COR-L47 (cell line): Measurements from ENCODE around the gene SYS1.

Source experiments
- DNase-seq: peaks from one replicate; lab custom pipeline; 2025; lab: John Stamatoyannopoulos, UW

SYS1 gene

DNA sequence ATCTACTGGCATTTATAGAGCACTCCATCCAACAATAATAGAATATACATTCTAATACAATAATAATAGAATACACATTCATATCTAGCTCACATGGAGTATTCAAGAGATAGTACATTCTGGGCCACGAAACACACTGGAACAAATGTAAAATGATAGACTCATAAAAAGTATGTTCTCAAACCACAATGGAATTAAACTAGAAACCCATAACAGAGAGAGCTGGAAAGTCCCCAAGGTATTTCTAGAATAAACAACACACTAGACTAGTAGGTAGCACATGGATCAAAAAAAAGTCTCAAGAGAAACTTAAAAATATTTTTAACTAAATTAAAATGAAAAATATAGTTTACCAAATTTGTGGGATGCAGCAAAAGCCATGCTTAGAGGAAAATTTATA lies 24.3 kb downstream of the SYS1 start:
- no peak for DNase-seq

DNA sequence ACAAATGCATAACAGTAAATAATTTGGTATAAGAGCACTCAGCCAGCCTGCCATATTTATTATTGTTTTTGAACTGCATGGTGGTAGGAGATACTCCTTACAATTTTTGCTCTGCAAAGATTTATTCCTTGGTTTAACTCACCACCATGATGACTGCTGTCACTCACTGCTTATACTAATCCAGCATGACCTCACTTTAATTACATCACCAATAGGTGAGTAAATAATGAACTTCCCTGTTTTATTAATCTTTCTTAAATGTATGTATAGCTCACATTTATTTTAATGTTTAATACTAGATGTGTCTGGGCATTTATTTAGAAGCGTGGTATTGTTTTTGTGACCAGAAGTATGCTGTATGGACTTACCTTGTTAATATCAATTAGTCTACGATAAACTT lies 28.0 kb downstream of the SYS1 start:
- DNase-seq = no peak

DNA sequence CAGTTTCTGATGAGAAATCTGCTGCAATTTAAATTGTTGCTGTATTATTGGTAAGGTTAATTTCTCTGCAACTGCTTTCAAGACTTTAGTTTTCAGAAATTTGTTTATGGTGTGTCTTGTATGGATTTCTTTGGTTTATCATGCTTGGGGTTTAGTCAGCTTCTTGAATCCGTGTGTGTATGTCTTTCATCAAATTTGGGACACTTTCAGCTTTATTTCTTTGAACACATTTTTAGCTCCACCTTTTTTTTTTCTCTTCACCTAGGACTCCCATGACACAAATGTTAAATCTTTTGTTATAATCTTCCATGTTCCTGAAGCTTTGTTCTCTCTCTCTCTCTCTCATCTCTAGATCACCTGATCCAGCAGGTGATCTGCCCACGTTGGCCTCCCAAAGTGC lies 28.6 kb downstream of the SYS1 start:
- no peak for DNase-seq

DNA sequence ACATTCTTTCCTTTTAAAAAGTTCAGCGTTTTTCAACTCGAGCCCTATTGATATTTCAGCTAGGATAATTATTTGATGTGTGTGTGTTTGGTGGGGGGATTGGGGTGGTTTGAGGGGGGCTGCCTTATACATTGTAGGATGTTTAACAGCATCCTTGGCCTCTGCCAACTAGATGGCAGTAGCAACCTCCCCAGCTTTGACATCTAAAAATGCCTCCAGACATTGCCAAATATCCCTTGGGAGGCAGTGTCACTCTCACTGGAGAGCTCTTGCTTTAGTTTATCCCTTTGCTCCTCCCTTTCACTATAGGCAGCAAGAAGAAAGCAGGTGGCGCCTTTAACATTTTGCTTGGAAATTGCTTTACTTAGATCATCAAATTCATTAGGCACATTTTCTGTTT lies 29.8 kb downstream of the SYS1 start:
- peak; percentile 16 for DNase-seq

DNA sequence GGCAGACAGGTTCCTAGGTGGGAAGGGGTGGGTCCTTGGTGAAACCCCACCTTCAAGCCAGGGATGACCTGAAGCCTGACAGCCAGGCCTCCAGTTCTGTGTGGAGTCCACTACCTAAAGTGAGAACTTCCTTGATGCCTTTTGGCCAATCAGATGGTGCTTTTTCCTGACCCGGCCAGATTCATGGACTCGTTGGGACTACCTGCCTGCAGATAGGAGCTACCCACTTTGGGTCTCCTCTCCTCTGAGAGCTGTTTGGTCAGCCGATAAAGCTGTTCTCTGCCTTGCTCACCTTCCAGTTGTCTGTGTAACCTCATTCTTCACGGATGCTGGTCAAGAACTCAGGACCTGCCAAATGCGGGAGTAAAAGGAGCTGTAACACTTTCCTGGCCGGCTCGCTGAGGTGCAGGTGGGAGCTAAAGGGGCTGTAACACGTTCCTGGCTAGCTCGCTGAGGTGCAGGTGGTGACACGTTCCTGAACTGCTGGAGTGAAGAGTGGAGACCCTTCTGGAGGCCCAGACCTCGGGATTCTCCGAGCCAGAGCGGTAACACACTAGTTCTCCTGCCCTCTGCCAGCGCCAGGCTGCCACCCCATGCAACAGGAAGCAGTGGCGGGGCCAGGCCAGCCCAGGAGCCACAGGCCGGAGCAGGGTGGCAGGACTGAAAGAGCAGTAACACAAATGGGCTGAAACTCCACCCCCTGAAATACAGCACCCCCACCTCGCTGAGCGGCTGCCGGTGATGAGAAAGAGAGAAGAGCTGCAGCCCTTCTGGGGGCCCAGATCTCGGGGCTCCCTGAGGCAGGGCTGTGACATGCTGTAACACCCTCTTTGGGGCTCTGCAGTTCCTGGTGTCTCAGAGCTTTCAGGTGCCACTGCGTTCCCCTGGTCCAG lies 31.5 kb downstream of the SYS1 start:
- DNase-seq = no peak

DNA sequence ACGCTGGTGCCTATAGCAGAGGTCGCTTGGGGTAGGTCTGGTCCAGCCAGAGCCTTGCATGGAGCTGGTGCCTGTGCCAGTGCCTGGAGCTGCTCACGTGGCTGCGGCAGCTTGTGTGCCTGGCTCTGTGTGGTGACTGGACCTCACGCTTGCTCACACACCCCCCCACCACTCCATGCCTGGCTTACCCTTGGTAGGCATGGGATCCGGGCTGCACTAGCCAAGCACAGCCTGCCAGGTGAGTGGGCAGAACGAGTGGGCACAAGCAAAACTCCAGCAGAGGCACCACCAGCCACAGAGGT lies 32.1 kb downstream of the SYS1 start:
- DNase-seq = no peak

DNA sequence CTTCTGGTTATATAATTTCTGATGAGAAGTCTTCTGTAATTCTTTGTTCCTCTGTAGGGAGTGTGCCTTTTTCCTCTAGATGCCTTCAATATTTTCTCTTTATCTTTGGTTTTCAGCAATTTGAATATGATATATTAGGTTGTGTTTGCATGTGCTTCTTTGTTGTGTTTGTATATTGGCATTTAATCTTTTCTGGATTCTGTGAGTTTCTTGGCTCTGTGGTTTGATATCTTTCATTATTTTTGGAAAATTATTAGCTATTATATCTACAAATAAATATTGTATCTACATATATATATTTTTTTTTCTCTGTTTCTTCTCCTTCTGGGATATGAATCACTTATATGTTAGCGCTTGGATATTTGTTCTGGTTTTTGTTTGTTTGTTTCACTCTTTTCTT lies 36.1 kb downstream of the SYS1 start:
- DNase-seq = no peak

DNA sequence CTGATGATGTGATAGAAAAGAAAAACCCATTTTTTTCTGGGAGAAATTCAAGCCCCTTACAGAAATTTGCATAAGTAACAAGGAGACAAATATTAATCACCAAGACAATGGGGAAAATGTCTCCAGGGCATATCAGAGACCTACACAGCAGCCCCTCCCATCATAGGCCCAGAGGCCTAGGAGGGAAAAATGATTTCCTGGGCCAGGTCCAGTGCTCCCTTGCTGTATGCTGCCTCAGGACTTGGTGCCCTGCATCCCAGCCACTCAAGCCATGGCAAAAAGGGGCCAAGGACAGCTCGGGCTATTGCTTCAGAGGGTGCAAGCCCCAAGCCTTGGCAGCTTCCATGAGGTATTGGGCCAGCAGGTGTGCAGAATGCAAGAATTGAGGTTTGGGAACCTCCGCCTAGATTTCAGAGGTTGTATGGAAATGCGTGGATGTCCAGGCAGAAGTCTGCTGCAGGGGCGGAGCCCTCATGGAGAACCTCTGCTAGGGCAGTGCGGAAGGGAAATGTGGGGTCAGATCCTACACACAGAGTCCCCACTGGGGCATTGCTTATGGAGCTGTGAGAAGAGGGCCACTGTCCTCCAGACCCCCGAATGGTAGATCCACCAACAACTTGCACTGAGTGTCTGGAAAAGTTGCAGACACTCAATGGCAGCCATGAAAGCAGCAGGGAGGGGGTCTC lies 37.5 kb downstream of the SYS1 start:
- DNase-seq = no peak

DNA sequence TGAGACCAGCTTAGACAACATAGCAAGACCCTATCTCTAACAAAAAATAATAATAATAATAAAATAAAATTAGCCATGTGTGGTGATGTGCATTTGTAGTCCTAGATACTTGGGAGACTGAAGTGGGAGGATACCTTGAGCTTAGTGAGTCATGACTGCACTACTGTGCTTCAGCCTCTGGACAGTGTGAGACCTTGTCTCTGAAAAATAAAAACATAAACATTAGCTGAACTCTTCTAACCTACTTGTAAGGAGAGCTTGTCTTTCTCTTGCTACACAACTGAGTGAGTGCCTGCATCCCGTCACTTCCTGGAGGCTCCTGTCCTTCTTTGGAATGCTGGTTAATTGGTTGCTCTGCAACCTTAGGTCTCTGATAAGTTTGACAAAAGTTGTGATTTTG lies 40.0 kb downstream of the SYS1 start:
- DNase-seq = no peak

DNA sequence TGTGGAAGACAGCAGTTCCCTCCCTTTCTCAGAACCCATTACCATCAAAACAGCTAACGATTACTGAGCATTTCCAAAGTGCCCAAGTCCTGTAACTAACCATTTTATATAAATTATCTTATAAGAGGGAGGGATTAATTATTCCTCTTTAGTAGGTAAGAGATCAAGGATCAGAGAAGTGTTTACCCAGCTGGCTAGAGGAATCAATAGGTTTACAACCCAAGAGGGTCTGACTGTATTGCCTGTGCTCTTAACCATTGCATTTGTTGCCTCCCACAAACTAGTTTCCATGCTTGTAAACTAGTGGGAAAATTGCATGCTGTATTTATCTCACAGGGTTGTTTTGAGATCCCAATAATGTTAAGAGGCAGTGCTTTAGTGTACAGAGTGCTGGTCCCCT lies 41.5 kb downstream of the SYS1 start:
- no peak for DNase-seq

DNA sequence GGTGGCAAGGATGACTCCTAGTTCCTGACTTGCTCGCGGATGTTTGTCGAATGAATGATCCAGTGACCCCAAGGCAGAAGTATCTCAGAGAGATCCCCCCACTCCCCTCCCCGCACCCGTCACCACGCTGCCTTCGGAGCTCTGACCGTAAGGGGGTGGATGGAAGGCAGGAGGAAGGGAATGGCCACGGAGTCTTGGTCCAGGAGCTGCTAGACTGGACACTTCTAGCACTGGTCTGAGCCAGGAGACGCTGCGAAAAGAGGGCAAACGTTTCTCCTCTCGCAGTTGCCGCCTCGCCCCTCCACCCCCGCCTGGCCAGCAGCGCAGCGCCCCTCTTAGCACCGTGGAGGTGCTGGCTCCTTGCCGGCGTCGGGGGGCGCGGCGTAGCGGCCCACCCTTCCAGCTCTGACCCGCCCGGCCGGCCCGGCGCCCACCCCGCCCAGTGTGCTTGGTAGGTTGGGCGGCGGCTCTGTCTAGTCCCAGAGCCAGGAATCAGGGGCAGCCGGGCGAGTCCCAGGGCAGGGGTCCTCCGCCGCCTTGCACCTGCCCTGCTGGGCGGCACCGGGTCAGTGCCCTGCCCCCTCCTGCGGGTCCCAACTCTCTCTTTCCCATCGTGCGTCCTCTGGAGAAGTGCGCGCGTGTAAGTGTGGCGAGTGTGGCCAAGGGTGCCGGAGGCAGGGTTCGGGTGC lies 42.8 kb downstream of the SYS1 start:
- DNase-seq = no peak

DNA sequence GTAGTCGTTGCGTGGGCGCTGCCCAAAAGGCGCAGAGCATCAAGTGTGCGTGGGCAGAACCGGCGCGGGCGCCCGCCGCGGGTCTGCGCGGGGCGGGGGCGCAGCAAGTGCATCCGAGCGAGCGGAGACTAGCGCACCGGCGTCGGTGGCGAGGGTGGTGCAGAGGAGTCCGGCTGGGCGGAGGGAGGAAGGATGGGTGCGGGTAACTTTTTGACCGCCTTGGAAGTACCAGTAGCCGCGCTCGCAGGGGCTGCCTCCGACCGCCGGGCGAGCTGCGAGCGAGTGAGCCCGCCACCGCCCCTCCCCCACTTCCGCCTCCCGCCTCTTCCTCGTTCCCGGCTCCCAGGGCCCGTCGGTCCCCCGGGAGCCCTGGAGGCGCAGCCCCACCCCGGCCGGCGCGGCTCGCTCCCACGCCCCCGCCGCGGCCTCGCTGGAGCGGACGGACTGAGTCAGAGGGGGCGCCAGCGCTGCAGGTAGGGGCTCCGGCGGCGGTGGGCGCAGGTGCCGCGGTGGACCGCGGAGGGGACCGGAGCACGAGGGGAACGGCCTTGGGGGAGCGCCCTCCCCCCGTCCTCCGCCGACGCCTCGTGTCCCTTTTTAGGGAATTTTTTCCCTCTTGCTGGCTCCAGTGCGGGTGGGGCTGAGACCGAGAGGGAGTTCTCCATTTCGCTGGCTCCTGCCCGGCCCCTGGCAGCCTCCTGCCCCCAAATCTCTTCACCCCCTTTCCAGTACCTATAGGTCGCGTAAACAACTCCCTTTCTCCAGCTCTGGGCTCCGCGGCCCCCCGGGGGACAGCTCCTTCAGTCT lies 43.5 kb downstream of the SYS1 start:
- peak; percentile 43 for DNase-seq

DNA sequence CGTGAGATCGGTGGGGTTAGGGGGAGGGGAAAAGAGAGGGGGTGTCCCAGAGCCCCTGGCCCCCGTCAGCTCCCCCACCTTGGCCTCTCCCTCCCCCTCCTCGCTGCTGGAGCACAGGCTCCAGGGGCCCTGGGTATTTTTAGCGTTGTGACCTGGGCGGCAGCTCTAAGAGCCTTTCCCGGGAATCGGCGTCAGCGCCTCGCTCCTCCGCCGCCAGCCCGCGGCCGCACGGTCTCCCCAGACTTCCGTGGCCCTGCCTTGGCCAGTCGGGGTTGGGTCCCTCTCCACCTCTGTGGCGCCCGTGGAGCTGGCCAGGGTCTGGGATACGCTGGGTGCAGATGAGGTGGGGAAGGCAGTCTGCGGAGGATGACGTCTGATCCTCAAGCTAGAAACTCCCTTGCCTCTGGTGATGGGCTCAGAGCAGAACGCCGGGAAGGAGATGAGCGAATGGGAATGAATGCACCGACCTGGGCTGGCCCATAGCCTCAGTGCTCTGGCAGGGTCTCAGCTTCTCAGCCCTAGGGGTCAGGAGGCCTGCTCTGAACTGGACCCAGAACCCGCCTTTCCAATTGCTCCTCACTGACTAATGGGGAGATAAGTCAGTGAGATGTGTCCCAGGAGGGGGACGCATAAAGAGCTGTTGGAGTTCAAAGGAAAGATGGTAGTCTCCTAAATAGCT lies 44.2 kb downstream of the SYS1 start:
- peak; percentile 46 for DNase-seq

DNA sequence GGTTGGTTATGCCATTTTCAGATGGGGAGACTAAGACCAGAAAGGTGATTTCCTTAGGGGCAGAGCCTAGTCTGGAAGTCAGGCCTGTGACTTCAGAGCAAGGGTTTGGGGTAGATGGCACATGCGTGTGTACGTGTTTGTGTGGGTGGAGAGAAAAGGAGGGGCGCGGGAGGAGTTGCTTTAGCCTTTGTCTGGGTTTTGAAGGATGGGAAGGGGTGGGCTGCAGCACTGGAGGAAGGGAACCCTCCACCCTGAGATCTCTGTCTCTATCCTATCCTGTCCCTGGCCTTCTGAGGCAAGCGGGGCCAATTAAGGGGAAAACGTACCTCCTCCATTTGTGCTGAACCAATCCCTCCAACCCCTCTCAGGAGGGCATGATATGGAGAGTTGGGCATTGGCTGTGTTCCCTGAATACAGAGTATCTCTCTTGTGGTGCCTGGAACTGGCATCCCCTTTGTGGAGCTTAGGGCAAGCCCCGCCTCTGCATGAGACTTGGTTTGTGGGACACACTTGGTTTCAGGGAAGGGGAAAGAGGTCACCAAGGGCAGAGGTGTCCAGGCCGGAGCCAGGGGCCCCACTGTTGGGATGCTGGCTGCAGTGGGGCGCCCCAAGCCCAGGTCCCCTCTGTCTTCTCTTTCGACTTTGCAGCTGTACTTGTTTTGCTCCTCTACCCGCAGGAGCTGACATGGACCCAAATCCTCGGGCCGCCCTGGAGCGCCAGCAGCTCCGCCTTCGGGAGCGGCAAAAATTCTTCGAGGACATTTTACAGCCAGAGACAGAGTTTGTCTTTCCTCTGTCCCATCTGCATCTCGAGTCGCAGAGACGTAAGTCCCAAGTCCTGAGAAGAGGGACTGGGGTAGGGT lies 45.1 kb downstream of the SYS1 start, which contains the start of gene DBNDD2:
DBNDD2 (plus strand) TSS at position 507 of the 863 bp plus-strand sequence; CDS start at position 686, 179 bp downstream.
- DNase-seq = no peak

DNA sequence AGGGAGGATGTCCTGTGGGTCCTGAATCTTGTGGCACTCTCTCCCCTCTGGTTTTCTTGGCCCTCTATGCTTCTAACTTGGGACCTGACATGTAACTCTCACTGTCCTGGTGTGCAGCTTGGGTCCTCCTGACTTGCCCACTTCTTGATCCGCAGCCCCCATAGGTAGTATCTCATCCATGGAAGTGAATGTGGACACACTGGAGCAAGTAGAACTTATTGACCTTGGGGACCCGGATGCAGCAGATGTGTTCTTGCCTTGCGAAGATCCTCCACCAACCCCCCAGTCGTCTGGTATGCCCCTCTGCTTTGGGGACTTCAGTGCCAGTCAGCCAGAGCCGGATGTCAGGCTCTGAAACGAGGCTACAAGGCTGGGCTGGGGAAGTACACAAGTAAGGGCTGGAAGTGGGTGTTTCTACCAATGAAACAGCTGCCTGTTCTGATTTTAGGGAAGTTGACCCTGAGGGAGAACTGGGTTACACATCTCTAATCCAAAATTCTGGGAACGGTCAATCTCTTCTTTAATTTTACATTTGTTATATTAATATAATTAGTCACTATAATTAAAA lies 45.8 kb downstream of the SYS1 start:
- DNase-seq = no peak

DNA sequence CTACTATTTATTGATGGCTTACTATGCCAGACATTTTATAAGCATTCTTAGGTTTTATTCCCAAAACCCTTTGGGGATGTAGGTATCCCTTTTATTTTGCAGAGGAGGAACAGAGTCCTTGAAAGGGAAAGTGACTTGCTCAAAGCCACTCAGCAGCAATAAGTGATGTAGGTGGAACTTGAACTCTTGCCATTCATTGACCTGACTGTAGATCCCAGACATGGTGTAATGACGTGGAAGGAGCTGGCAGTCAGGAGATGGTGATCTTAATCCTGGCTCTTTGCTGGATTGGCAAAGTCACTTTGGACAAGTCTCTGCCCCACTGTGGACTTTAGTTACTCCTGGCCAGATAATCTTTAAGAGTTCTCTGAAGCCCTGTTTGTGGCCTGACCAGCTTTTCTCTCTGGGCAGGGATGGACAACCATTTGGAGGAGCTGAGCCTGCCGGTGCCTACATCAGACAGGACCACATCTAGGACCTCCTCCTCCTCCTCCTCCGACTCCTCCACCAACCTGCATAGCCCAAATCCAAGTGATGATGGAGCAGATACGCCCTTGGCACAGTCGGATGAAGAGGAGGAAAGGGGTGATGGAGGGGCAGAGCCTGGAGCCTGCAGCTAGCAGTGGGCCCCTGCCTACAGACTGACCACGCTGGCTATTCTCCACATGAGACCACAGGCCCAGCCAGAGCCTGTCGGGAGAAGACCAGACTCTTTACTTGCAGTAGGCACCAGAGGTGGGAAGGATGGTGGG lies 46.7 kb downstream of the SYS1 start:
- DNase-seq = no peak

DNA sequence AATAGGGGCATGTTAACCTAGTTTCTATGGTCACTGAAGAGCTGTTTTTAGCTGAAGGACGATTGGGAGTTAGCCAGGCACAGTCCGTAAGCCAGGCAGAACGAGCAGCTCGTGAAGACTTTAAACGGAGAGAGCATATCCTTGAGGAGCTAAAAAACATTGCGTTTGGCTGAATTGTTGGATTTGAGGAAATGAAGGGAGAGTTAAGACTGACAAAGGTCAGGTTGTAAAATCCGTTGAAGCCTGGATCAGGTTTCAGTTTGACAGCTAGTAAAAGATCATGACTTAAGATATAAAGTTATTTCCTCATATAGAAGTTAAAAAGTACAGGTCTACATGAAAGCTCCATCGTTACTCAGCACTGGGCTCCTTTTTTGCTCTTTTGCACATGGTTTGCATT lies 47.9 kb downstream of the SYS1 start:
- DNase-seq = no peak

DNA sequence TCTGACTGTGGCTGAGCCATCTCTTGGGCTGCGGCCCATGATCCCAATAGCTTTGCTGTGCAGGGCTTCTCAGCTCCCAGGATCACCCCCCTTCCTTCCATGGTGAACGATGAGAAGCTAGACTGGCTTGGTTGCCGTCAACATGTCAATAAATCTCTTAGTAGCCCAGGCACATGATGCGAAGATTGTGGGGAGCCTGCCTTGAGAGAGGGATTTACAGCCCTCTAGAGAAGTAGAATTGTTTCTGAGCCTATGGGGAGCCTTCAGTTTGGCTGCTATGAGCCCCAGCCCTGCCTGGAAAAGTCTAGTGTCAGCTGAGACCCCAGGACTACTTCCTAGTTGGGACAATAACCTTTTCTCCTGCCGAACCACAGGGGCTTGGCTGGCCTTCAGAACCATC lies 49.7 kb downstream of the SYS1 start:
- DNase-seq = no peak

DNA sequence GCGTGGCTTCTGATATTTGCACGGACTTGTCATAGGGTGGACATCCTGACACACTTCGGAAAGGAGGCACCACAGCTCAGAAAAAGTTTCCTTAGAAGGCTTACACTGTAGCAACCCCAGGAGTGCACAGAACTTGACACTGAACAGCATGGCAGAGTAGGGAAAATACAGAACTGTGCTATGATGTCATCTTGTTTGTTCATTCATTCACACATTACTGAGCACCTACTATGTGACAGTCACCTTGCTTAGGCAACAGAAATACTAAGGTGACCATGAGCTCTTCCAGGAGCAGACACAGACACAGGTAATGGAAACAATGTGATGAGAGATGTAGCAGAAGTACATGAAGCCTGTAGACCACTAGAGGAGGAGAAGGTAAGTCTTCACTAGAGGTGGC lies 50.5 kb downstream of the SYS1 start:
- DNase-seq = no peak
